SH-SY5Y (cell line): Measurements from ENCODE around the gene TAPBPL.

Experiments used
- GATA2 ChIP-seq: IDR thresholded peaks from 2 replicates; pipeline ENCODE4 v1.6.1; 2011; ENCODE audit warnings: mild to moderate bottlenecking, low read depth, low read length
- GATA3 ChIP-seq: IDR thresholded peaks from 2 replicates; pipeline ENCODE4 v1.6.1; 2011; ENCODE audit warnings: low read depth, mild to moderate bottlenecking, low read length, moderate library complexity

GRCh38 chr12:6420364-6420763 is 31.5 kb upstream of the TAPBPL start:
- TF ChIP-seq GATA2 (no peak), GATA3 (no peak)
